ENCODE results near the gene GGA3.

GRCh38 chr17:75241996-75242460 is 19.4 kb downstream of the GGA3 start:
- TF ChIP-seq, protein P1, sequence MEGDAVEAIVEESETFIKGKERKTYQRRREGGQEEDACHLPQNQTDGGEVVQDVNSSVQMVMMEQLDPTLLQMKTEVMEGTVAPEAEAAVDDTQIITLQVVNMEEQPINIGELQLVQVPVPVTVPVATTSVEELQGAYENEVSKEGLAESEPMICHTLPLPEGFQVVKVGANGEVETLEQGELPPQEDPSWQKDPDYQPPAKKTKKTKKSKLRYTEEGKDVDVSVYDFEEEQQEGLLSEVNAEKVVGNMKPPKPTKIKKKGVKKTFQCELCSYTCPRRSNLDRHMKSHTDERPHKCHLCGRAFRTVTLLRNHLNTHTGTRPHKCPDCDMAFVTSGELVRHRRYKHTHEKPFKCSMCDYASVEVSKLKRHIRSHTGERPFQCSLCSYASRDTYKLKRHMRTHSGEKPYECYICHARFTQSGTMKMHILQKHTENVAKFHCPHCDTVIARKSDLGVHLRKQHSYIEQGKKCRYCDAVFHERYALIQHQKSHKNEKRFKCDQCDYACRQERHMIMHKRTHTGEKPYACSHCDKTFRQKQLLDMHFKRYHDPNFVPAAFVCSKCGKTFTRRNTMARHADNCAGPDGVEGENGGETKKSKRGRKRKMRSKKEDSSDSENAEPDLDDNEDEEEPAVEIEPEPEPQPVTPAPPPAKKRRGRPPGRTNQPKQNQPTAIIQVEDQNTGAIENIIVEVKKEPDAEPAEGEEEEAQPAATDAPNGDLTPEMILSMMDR (IDR thresholded peaks at IDR 0.05): no peak
- no peak for TF ChIP-seq ZFX (IDR thresholded peaks at IDR 0.05; ENCODE audit: borderline replicate concordance)
